ENCODE results near the gene VPS72. TPM values are rescaled to one million over a fixed set of nuclear protein-coding genes. Genes with fewer than 3 reads are reported as not detected.

VPS72 gene
- total and polyA plus RNA-seq, 4 donors, result 26.7 to 40.8 (median 32.9) TPM

- peak in 1 of 2 donors; percentile 21 for DNase-seq
- WGBS, 2 donors, result 67 to 72% methylated on average over 3 of the region's 3 CpGs
- H3K9me3 ChIP-seq (ENCODE audit: control insufficient read depth, low read length), result no peaks in the 10 kb centered on the region
- H3K27me3 ChIP-seq (ENCODE audit: control insufficient read depth in 1 of 2, insufficient read depth in 2 of 2, low read length in 1 of 2), result no peaks in the 10 kb centered on the region
- H3K4me1 ChIP-seq (ENCODE audit: control insufficient read depth in 1 of 2, insufficient read depth in 2 of 2, low read length in 2 of 2), result no peaks in the 10 kb centered on the region
- H3K27ac ChIP-seq (ENCODE audit: low read depth in 1 of 2, low read length in 2 of 2), result no peak overlapping the region
- intact Hi-C loops (cut with DNase I), result no loop called here
- H3K36me3 ChIP-seq (ENCODE audit: control insufficient read depth in 1 of 2, insufficient read depth in 2 of 2, low read length in 1 of 2), result no peaks in the 10 kb centered on the region
- no peak overlapping the region for H3K4me3 ChIP-seq (ENCODE audit: low read length in 2 of 2)
- ATAC-seq (ENCODE audit: low FRiP score), result no peak
Measured at GRCh38 chr1:151134396-151134795, 55.6 kb downstream of the VPS72 start.

- no peaks in the 10 kb centered on the region for H3K36me3 ChIP-seq (ENCODE audit: control insufficient read depth in 1 of 2, insufficient read depth in 2 of 2, low read length in 1 of 2)
- WGBS, 2 donors, result 81 to 83% methylated on average over 52 to 65 of the region's 65 CpGs
- H3K27me3 ChIP-seq (ENCODE audit: control insufficient read depth in 1 of 2, insufficient read depth in 2 of 2, low read length in 1 of 2), result no peaks in the 10 kb centered on the region
- no peak overlapping the region for H3K4me3 ChIP-seq (ENCODE audit: low read length in 2 of 2)
- H3K9me3 ChIP-seq (ENCODE audit: control insufficient read depth, low read length), result no peaks in the 10 kb centered on the region
- ATAC-seq (ENCODE audit: low FRiP score) (no peak), DNase-seq (peak in 1 of 2 donors; percentile 77)
- intact Hi-C loops (cut with DNase I), result no loop called here
- no peaks in the 10 kb centered on the region for H3K4me1 ChIP-seq (ENCODE audit: control insufficient read depth in 1 of 2, insufficient read depth in 2 of 2, low read length in 2 of 2)
- no peak overlapping the region for H3K27ac ChIP-seq (ENCODE audit: low read depth in 1 of 2, low read length in 2 of 2)
Measured at GRCh38 chr1:151133018-151133806, 56.8 kb downstream of the VPS72 start.

GRCh38 chr1:151132335-151133017 lies 57.5 kb downstream of the VPS72 start:
- Histone ChIP-seq H3K36me3 (ENCODE audit: control insufficient read depth in 1 of 2, insufficient read depth in 2 of 2, low read length in 1 of 2) (no peaks in the 10 kb centered on the region), H3K9me3 (ENCODE audit: control insufficient read depth, low read length) (no peaks in the 10 kb centered on the region), H3K4me3 (ENCODE audit: low read length in 2 of 2) (no peak overlapping the region), H3K27ac (ENCODE audit: low read depth in 1 of 2, low read length in 2 of 2) (no peak overlapping the region), H3K4me1 (ENCODE audit: control insufficient read depth in 1 of 2, insufficient read depth in 2 of 2, low read length in 2 of 2) (no peaks in the 10 kb centered on the region), H3K27me3 (ENCODE audit: control insufficient read depth in 1 of 2, insufficient read depth in 2 of 2, low read length in 1 of 2) (no peaks in the 10 kb centered on the region)
- DNase-seq, result peak in 1 of 2 donors; percentile 50
- ATAC-seq (ENCODE audit: low FRiP score), result no peak
- 69 to 81% methylated on average over 55 to 74 of the region's 74 CpGs for WGBS, 2 donors
- intact Hi-C loops (cut with DNase I), result no loop called here

- Histone ChIP-seq H3K4me1 (ENCODE audit: control insufficient read depth in 1 of 2, insufficient read depth in 2 of 2, low read length in 2 of 2) (no peaks in the 10 kb centered on the region), H3K27me3 (ENCODE audit: control insufficient read depth in 1 of 2, insufficient read depth in 2 of 2, low read length in 1 of 2) (no peaks in the 10 kb centered on the region), H3K4me3 (ENCODE audit: low read length in 2 of 2) (no peak overlapping the region), H3K27ac (ENCODE audit: low read depth in 1 of 2, low read length in 2 of 2) (no peak overlapping the region), H3K9me3 (ENCODE audit: control insufficient read depth, low read length) (no peaks in the 10 kb centered on the region), H3K36me3 (ENCODE audit: control insufficient read depth in 1 of 2, insufficient read depth in 2 of 2, low read length in 1 of 2) (no peaks in the 10 kb centered on the region)
- peak; percentile 49 for ATAC-seq (ENCODE audit: low FRiP score)
- intact Hi-C loops (cut with DNase I), result no loop called here
- DNase-seq, result peak; percentile 51 to 83
- WGBS, 2 donors, result 23 to 35% methylated on average over 34 to 39 of the region's 39 CpGs
Measured at GRCh38 chr1:151131701-151132334, 58.2 kb downstream of the VPS72 start.

DNA sequence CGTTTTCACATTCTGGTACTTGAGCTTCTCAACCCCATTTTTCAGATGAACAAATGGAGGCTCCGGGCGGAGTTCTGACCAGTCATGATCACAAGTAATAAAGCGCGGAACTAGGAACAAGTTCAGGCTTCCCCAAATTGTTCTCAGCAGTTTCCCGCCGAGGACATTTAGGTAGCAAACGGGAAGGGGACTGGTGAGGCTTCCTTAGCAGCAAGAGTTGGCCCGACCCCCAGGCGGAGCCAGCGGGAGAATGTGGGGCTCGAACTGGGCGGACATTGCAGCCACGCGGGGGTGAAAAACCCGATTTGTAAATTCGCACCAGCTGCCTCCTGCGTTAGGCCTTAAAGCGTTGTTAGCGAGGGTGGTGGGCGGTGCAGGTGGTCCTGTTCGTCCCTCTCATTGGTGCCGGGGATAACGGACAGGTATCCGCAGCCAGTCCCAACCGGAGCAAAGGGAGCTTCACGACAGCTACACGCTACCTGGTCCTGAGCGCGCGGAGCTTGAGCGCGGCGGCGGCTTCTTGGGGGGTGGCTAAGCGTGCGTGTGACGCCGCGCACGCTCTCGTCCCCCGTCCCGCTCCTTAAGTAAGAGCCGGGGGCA lies 58.9 kb downstream of the VPS72 start:
- WGBS, 2 donors, result 10 to 22% methylated on average over 45 of the region's 45 CpGs
- peak; percentile 90 to 93 for DNase-seq
- intact Hi-C loops (cut with DNase I), result no loop called here

GRCh38 chr1:151128800-151129199 lies 61.2 kb downstream of the VPS72 start:
- Histone ChIP-seq H3K27me3 (ENCODE audit: control insufficient read depth in 1 of 2, insufficient read depth in 2 of 2, low read length in 1 of 2) (no peaks in the 10 kb centered on the region), H3K27ac (ENCODE audit: low read depth in 1 of 2, low read length in 2 of 2) (no peak overlapping the region), H3K9me3 (ENCODE audit: control insufficient read depth, low read length) (no peaks in the 10 kb centered on the region), H3K4me3 (ENCODE audit: low read length in 2 of 2) (no peak overlapping the region), H3K4me1 (ENCODE audit: control insufficient read depth in 1 of 2, insufficient read depth in 2 of 2, low read length in 2 of 2) (no peaks in the 10 kb centered on the region), H3K36me3 (ENCODE audit: control insufficient read depth in 1 of 2, insufficient read depth in 2 of 2, low read length in 1 of 2) (no peaks in the 10 kb centered on the region)
- WGBS, 2 donors, result 79% methylated on average over 6 of the region's 6 CpGs
- no peak for ATAC-seq (ENCODE audit: low FRiP score)
- intact Hi-C loops (cut with DNase I), result no loop called here
- DNase-seq, result no peak

More for the DNA sequence above, 58.9 kb downstream of the VPS72 start:
- ATAC-seq (ENCODE audit: low FRiP score), result peak; percentile 88
- no peaks in the 10 kb centered on the region for H3K36me3 ChIP-seq (ENCODE audit: control insufficient read depth in 1 of 2, insufficient read depth in 2 of 2, low read length in 1 of 2)
- no peaks in the 10 kb centered on the region for H3K9me3 ChIP-seq (ENCODE audit: control insufficient read depth, low read length)
- H3K27ac ChIP-seq (ENCODE audit: low read depth in 1 of 2, low read length in 2 of 2), result peak overlapping the region in 1 of 2 donors; percentile 14
- no peaks in the 10 kb centered on the region for H3K27me3 ChIP-seq (ENCODE audit: control insufficient read depth in 1 of 2, insufficient read depth in 2 of 2, low read length in 1 of 2)
- peak overlapping the region in 1 of 2 donors; percentile 1 for H3K4me3 ChIP-seq (ENCODE audit: low read length in 2 of 2)
- no peaks in the 10 kb centered on the region for H3K4me1 ChIP-seq (ENCODE audit: control insufficient read depth in 1 of 2, insufficient read depth in 2 of 2, low read length in 2 of 2)

Other genes with a start within 250 kb of the VPS72 start
- 100 to 1,000 TPM; 140 to 141 TPM for gene CERS2, start 215.4 kb downstream of the VPS72 start, total RNA-seq
- gene CERS2, start 215.4 kb downstream of the VPS72 start, polyA plus RNA-seq, result 100 to 1,000 TPM; 106 to 133 TPM
- gene ANXA9, start 207.9 kb downstream of the VPS72 start, total RNA-seq, result not detected
- gene ANXA9, start 207.9 kb downstream of the VPS72 start, polyA plus RNA-seq, result under 1 TPM in 1 of 2 donors, not detected in 1; 0.15 TPM
- gene MINDY1, start 183.3 kb downstream of the VPS72 start, total RNA-seq, result 10 to 100 TPM; 20.1 to 26.0 TPM
- 10 to 100 TPM in 1 of 2 donors, 1 to 10 TPM in 1; 8.9 to 17.7 TPM for gene MINDY1, start 183.3 kb downstream of the VPS72 start, polyA plus RNA-seq
- 10 to 100 TPM; 14.8 TPM for gene PRUNE1, start 181.7 kb downstream of the VPS72 start, total RNA-seq
- gene PRUNE1, start 181.7 kb downstream of the VPS72 start, polyA plus RNA-seq, result 10 to 100 TPM; 10.5 to 16.8 TPM
- under 1 TPM; 0.29 to 0.54 TPM for gene BNIPL, start 153.6 kb downstream of the VPS72 start, total RNA-seq
- under 1 TPM in 1 of 2 donors, not detected in 1; 0.38 TPM for gene BNIPL, start 153.6 kb downstream of the VPS72 start, polyA plus RNA-seq
- gene C1orf56, start 142.4 kb downstream of the VPS72 start, total RNA-seq, result 1 to 10 TPM; 3.0 to 3.8 TPM
- 1 to 10 TPM; 1.8 to 2.6 TPM for gene C1orf56, start 142.4 kb downstream of the VPS72 start, polyA plus RNA-seq
- gene CDC42SE1, start 130.6 kb downstream of the VPS72 start, total RNA-seq, result 100 to 1,000 TPM; 102 TPM
- 10 to 100 TPM; 30.1 to 82.4 TPM for gene CDC42SE1, start 130.6 kb downstream of the VPS72 start, polyA plus RNA-seq
- 1 to 10 TPM; 2.4 to 2.5 TPM for gene MLLT11, start 129.8 kb downstream of the VPS72 start, total RNA-seq
- 1 to 10 TPM; 4.3 to 6.9 TPM for gene MLLT11, start 129.8 kb downstream of the VPS72 start, polyA plus RNA-seq
- gene GABPB2, start 119.4 kb downstream of the VPS72 start, total RNA-seq, result 10 to 100 TPM; 16.0 to 22.2 TPM
- 10 to 100 TPM in 1 of 2 donors, 1 to 10 TPM in 1; 6.9 to 15.0 TPM for gene GABPB2, start 119.4 kb downstream of the VPS72 start, polyA plus RNA-seq
- 10 to 100 TPM in 1 of 2 donors, 1 to 10 TPM in 1; 8.1 to 25.2 TPM for gene SEMA6C, start 43.6 kb downstream of the VPS72 start, total RNA-seq
- 10 to 100 TPM in 1 of 2 donors, 1 to 10 TPM in 1; 2.5 to 28.8 TPM for gene SEMA6C, start 43.6 kb downstream of the VPS72 start, polyA plus RNA-seq
- gene TNFAIP8L2, start 33.5 kb downstream of the VPS72 start, total RNA-seq, result 1 to 10 TPM; 4.1 TPM
- 1 to 10 TPM; 4.1 to 7.1 TPM for gene TNFAIP8L2, start 33.5 kb downstream of the VPS72 start, polyA plus RNA-seq
- 1 to 10 TPM; 7.3 to 9.6 TPM for gene LYSMD1, start 24.3 kb downstream of the VPS72 start, total RNA-seq
- gene LYSMD1, start 24.3 kb downstream of the VPS72 start, polyA plus RNA-seq, result 1 to 10 TPM; 4.4 to 7.5 TPM
- gene SCNM1, start 24.1 kb downstream of the VPS72 start, total RNA-seq, result 10 to 100 TPM; 27.3 to 33.8 TPM
- 10 to 100 TPM; 39.3 to 58.4 TPM for gene SCNM1, start 24.1 kb downstream of the VPS72 start, polyA plus RNA-seq
- gene TMOD4, start 14.2 kb downstream of the VPS72 start, total RNA-seq, result under 1 TPM in 1 of 2 donors, not detected in 1; 0.78 TPM
- gene TMOD4, start 14.2 kb downstream of the VPS72 start, polyA plus RNA-seq, result under 1 TPM in 1 of 2 donors, not detected in 1; 0.69 TPM
- gene PIP5K1A, start 8.4 kb upstream of the VPS72 start, total RNA-seq, result 10 to 100 TPM; 64.0 to 67.6 TPM
- 10 to 100 TPM; 16.5 to 22.7 TPM for gene PIP5K1A, start 8.4 kb upstream of the VPS72 start, polyA plus RNA-seq
- gene PSMD4, start 64.5 kb upstream of the VPS72 start, total RNA-seq, result 100 to 1,000 TPM; 115 to 118 TPM
- gene PSMD4, start 64.5 kb upstream of the VPS72 start, polyA plus RNA-seq, result 100 to 1,000 TPM; 144 to 162 TPM
- gene ZNF687, start 92.1 kb upstream of the VPS72 start, total RNA-seq, result 10 to 100 TPM; 18.4 to 24.0 TPM
- 1 to 10 TPM; 7.7 to 9.6 TPM for gene ZNF687, start 92.1 kb upstream of the VPS72 start, polyA plus RNA-seq
- gene PI4KB, start 137.2 kb upstream of the VPS72 start, total RNA-seq, result 10 to 100 TPM; 49.0 to 60.9 TPM
- gene PI4KB, start 137.2 kb upstream of the VPS72 start, polyA plus RNA-seq, result 10 to 100 TPM; 12.9 to 41.4 TPM
- gene RFX5, start 157.1 kb upstream of the VPS72 start, total RNA-seq, result 10 to 100 TPM; 38.0 to 51.6 TPM
- gene RFX5, start 157.1 kb upstream of the VPS72 start, polyA plus RNA-seq, result 10 to 100 TPM; 14.3 to 26.3 TPM
- 10 to 100 TPM; 24.5 to 66.3 TPM for gene SELENBP1, start 182.5 kb upstream of the VPS72 start, total RNA-seq
- 100 to 1,000 TPM in 1 of 2 donors, 10 to 100 TPM in 1; 48.3 to 171 TPM for gene SELENBP1, start 182.5 kb upstream of the VPS72 start, polyA plus RNA-seq
- gene PSMB4, start 209.4 kb upstream of the VPS72 start, total RNA-seq, result 100 to 1,000 TPM; 174 to 181 TPM
- gene PSMB4, start 209.4 kb upstream of the VPS72 start, polyA plus RNA-seq, result 100 to 1,000 TPM; 258 to 396 TPM